Mesendoderm (in vitro differentiated cells): Measurements from ENCODE around the gene SRGAP3.
A peak's percentile ranks its signal among the peaks of the same experiment; 100 is the strongest.

Experiments used
- DNase-seq: peaks from one replicate; pipeline ENCODE4 v3.0.0; 2013
- H2AK5ac ChIP-seq: 2 replicates; pipeline ENCODE4 v1.6.1; 2013; ENCODE audit warnings: low read length, inconsistent platforms
- H2BK120ac ChIP-seq: 2 replicates; pipeline ENCODE4 v1.6.1; 2013; ENCODE audit warnings: low read depth, mild to moderate bottlenecking, low read length, moderate library complexity, mixed read lengths
- H2BK15ac ChIP-seq: replicated peaks from 2 replicates; pipeline ENCODE4 v1.6.1; 2013; ENCODE audit warnings: low read depth, mild to moderate bottlenecking, moderate library complexity
- H2BK5ac ChIP-seq: 2 replicates; pipeline ENCODE4 v1.6.1; 2013; ENCODE audit warnings: low read length, inconsistent platforms
- H3K18ac ChIP-seq: 2 replicates; pipeline ENCODE4 v1.6.1; 2013; ENCODE audit warnings: mild to moderate bottlenecking, low read length, mixed read lengths
- H3K23ac ChIP-seq: one replicate; pipeline ENCODE4 v1.6.1; 2013; ENCODE audit warnings: low read length
- H3K27ac ChIP-seq: 2 replicates; pipeline ENCODE4 v1.5.1; 2013; ENCODE audit warnings: low read depth, mild to moderate bottlenecking, inconsistent platforms, low read length, moderate library complexity
- H3K27me3 ChIP-seq: 2 replicates; pipeline ENCODE4 v1.6.1; 2013; ENCODE audit warnings: low read length, control low read depth, mild to moderate bottlenecking, inconsistent platforms; ENCODE audit not compliant: insufficient read depth, poor library complexity
- H3K36me3 ChIP-seq: 2 replicates; pipeline ENCODE4 v1.6.1; 2013; ENCODE audit warnings: low read length, inconsistent platforms; ENCODE audit not compliant: control insufficient read depth, insufficient read depth
- H3K4ac ChIP-seq: one replicate; pipeline ENCODE4 v1.6.1; 2013; ENCODE audit warnings: low read depth, mild to moderate bottlenecking, low read length, moderate library complexity
- H3K4me1 ChIP-seq: 2 replicates; pipeline ENCODE4 v1.6.1; 2013; ENCODE audit warnings: low read depth, low read length, inconsistent platforms; ENCODE audit not compliant: control insufficient read depth
- H3K4me2 ChIP-seq: 2 replicates; pipeline ENCODE4 v1.6.1; 2013; ENCODE audit warnings: low read length
- H3K4me3 ChIP-seq: 2 replicates; pipeline ENCODE4 v1.5.1; 2013; ENCODE audit warnings: mild to moderate bottlenecking, low read length
- H3K56ac ChIP-seq: one replicate; pipeline ENCODE4 v1.6.1; 2013; ENCODE audit warnings: low read length
- H3K79me1 ChIP-seq: 2 replicates; pipeline ENCODE4 v1.6.1; 2013; ENCODE audit warnings: low read length, inconsistent platforms
- H3K79me2 ChIP-seq: 2 replicates; pipeline ENCODE4 v1.6.1; 2013; ENCODE audit warnings: mild to moderate bottlenecking, low read length; ENCODE audit not compliant: control insufficient read depth, insufficient read depth
- H3K9ac ChIP-seq: 2 replicates; pipeline ENCODE4 v1.6.1; 2013; ENCODE audit warnings: low read length, inconsistent platforms
- H4K5ac ChIP-seq: one replicate; pipeline ENCODE4 v1.6.1; 2013; ENCODE audit warnings: low read length
- H4K8ac ChIP-seq: one replicate; pipeline ENCODE4 v1.6.1; 2013; ENCODE audit warnings: low read depth, mild to moderate bottlenecking, control low read depth, low read length, moderate library complexity
- WGBS: extraction: QIAGEN DNeasy Blood & Tissue Kit; methylation state at CpG from one replicate; pipeline ENCODE4 v1.1.7; 2013; ENCODE audit warnings: low lambda C conversion rate, missing lambda C conversion rate; ENCODE audit not compliant: insufficient coverage; ENCODE audit errors: extremely low coverage; 5-methylcytosine and 5-hydroxymethylcytosine counted together

The SRGAP3 gene

GRCh38 chr3:9198261-9198660, 51.2 kb downstream of the SRGAP3 start:
- H3K79me2 ChIP-seq: no peaks in the 10 kb centered on the region
- H3K9ac ChIP-seq: no peak overlapping the region
- no peak overlapping the region for H2BK5ac ChIP-seq
- no peak overlapping the region for H2AK5ac ChIP-seq
- no peak overlapping the region for H3K27ac ChIP-seq
- H3K18ac ChIP-seq: no peak overlapping the region
- no peaks in the 10 kb centered on the region for H3K4me1 ChIP-seq
- H3K27me3 ChIP-seq: no peaks in the 10 kb centered on the region
- no peak overlapping the region for H3K4me3 ChIP-seq
- no peak overlapping the region for H3K4me2 ChIP-seq
- no peak for DNase-seq
- no peak overlapping the region for H2BK15ac ChIP-seq
- no peak overlapping the region for H3K4ac ChIP-seq
- no peak overlapping the region for H4K8ac ChIP-seq
- WGBS: no CpG with 5 or more reads among the region's 3 CpGs
- no peaks in the 10 kb centered on the region for H3K36me3 ChIP-seq
- H3K23ac ChIP-seq: no peak overlapping the region
- H4K5ac ChIP-seq: no peak overlapping the region
- H3K79me1 ChIP-seq: no peaks in the 10 kb centered on the region
- no peak overlapping the region for H3K56ac ChIP-seq
- no peak overlapping the region for H2BK120ac ChIP-seq

GRCh38 chr3:9196020-9196419, 53.4 kb downstream of the SRGAP3 start:
- Histone ChIP-seq H2BK5ac (no peak overlapping the region), H3K9ac (no peak overlapping the region), H3K27ac (no peak overlapping the region), H3K4me3 (no peak overlapping the region), H3K4ac (no peak overlapping the region), H3K4me1 (no peaks in the 10 kb centered on the region), H2BK120ac (no peak overlapping the region), H3K36me3 (no peaks in the 10 kb centered on the region), H3K4me2 (no peak overlapping the region), H4K8ac (no peak overlapping the region), H2AK5ac (no peak overlapping the region), H3K27me3 (no peaks in the 10 kb centered on the region), H3K79me2 (no peaks in the 10 kb centered on the region), H3K56ac (no peak overlapping the region), H3K18ac (no peak overlapping the region), H4K5ac (no peak overlapping the region), H3K79me1 (no peaks in the 10 kb centered on the region), H3K23ac (no peak overlapping the region), H2BK15ac (no peak overlapping the region)
- no CpG with 5 or more reads among the region's 7 CpGs for WGBS
- DNase-seq: peak; percentile 65

GRCh38 chr3:9195390-9195789, 54.1 kb downstream of the SRGAP3 start:
- Histone ChIP-seq H3K79me1 (no peaks in the 10 kb centered on the region), H3K36me3 (no peaks in the 10 kb centered on the region), H4K8ac (no peak overlapping the region), H3K4me2 (no peak overlapping the region), H3K4me1 (no peaks in the 10 kb centered on the region), H3K4me3 (no peak overlapping the region), H3K23ac (no peak overlapping the region), H3K56ac (no peak overlapping the region), H3K79me2 (no peaks in the 10 kb centered on the region), H3K18ac (no peak overlapping the region), H3K27ac (no peak overlapping the region), H4K5ac (no peak overlapping the region), H2BK120ac (no peak overlapping the region), H3K4ac (no peak overlapping the region), H2AK5ac (no peak overlapping the region), H2BK15ac (no peak overlapping the region), H2BK5ac (no peak overlapping the region), H3K9ac (no peak overlapping the region), H3K27me3 (no peaks in the 10 kb centered on the region)
- DNase-seq: no peak
- WGBS: no CpG with 5 or more reads among the region's 3 CpGs

- Histone ChIP-seq H3K4ac (no peak overlapping the region), H4K8ac (no peak overlapping the region), H3K56ac (no peak overlapping the region), H3K18ac (no peak overlapping the region), H3K27me3 (no peaks in the 10 kb centered on the region), H3K27ac (no peak overlapping the region), H3K23ac (no peak overlapping the region), H3K36me3 (no peaks in the 10 kb centered on the region), H2BK5ac (no peak overlapping the region), H2AK5ac (no peak overlapping the region), H3K79me2 (no peaks in the 10 kb centered on the region), H4K5ac (no peak overlapping the region), H3K4me3 (no peak overlapping the region), H3K4me2 (no peak overlapping the region), H3K79me1 (no peaks in the 10 kb centered on the region), H2BK120ac (no peak overlapping the region), H2BK15ac (no peak overlapping the region), H3K9ac (no peak overlapping the region), H3K4me1 (no peaks in the 10 kb centered on the region)
- no peak for DNase-seq
- WGBS: no CpG with 5 or more reads among the region's 4 CpGs
Measured at GRCh38 chr3:9194509-9195184, 54.8 kb downstream of the SRGAP3 start.

- Histone ChIP-seq H4K8ac (no peak overlapping the region), H3K79me1 (no peaks in the 10 kb centered on the region), H3K27me3 (no peaks in the 10 kb centered on the region), H3K79me2 (no peaks in the 10 kb centered on the region), H3K4ac (no peak overlapping the region), H2BK15ac (no peak overlapping the region), H4K5ac (no peak overlapping the region), H3K9ac (no peak overlapping the region), H3K36me3 (no peaks in the 10 kb centered on the region), H3K56ac (no peak overlapping the region), H3K4me2 (no peak overlapping the region), H3K4me3 (no peak overlapping the region), H3K23ac (no peak overlapping the region), H2AK5ac (no peak overlapping the region), H3K4me1 (no peaks in the 10 kb centered on the region), H3K27ac (no peak overlapping the region), H3K18ac (no peak overlapping the region), H2BK5ac (no peak overlapping the region), H2BK120ac (no peak overlapping the region)
- no CpG with 5 or more reads among the region's 10 CpGs for WGBS
- no peak for DNase-seq
Measured at GRCh38 chr3:9193633-9194195, 55.7 kb downstream of the SRGAP3 start.

GRCh38 chr3:9193211-9193610, 56.2 kb downstream of the SRGAP3 start:
- Histone ChIP-seq H3K4me3 (no peak overlapping the region), H4K8ac (no peak overlapping the region), H3K18ac (no peak overlapping the region), H3K4me1 (no peaks in the 10 kb centered on the region), H3K27me3 (no peaks in the 10 kb centered on the region), H3K36me3 (no peaks in the 10 kb centered on the region), H2BK15ac (no peak overlapping the region), H2BK120ac (no peak overlapping the region), H3K4ac (no peak overlapping the region), H3K27ac (no peak overlapping the region), H2AK5ac (no peak overlapping the region), H4K5ac (no peak overlapping the region), H3K4me2 (no peak overlapping the region), H2BK5ac (no peak overlapping the region), H3K23ac (no peak overlapping the region), H3K56ac (no peak overlapping the region), H3K79me1 (no peaks in the 10 kb centered on the region), H3K79me2 (no peaks in the 10 kb centered on the region), H3K9ac (no peak overlapping the region)
- no CpG with 5 or more reads among the region's 4 CpGs for WGBS
- no peak for DNase-seq
